ENCODE data around the gene AOPEP. TPM values are rescaled to one million over a fixed set of nuclear protein-coding genes. Genes with fewer than 3 reads are reported as not detected.

Gene AOPEP
- total and polyA plus RNA-seq, 9 of the 15 experiments (the other 6 are each of a cell fraction or from before 2014, with no cell fraction given): 4.5 to 19.3 (median 13.5) TPM

DNA sequence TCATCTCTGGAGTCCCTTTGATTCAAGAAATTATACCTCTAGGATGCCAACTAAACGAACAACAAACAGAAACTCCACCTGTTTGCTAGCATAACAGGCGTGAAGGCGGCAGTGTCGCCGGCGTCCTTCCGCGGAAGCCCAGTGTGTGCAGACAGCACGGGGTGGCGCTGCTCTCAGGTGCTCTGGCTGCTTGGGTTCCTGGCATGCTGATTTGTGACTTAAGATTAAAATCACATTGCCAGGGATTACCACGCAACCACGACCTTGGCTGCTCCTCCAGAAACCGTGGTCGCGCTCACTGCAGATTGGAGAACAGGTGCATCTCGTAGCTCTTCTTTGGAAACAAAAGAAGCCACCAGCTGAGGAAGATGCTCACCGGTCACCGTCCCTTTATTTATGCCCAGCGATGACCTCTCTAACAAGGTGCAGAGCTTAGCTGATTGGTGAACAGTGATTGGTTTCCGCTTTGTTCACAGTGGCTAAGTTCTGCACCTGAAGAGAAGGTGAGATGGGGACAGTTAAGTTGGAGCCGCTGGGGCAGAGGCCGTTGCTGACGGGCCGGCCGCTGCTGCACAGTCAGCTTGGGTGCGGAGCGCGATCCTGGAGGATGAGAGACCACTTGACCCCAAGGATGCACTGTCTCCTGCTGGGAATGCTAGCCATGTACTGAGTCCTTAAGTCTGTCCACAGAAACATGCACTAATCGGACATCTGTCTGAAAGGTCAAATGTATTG lies 358.7 kb downstream of the AOPEP start:
- H2AFZ ChIP-seq (ENCODE audit: low read depth, low read length): no peak overlapping the region
- CTCF ChIA-PET (ENCODE audit: low intra/inter-chr PET ratio): no interaction called here
- FAIRE-seq: no peak

More for the DNA sequence above, 358.7 kb downstream of the AOPEP start:
- intact Hi-C loops (cut with micrococcal nuclease): no loop called here
- Histone ChIP-seq H3K4me1 (replicated peaks in 1 of 2; ENCODE audit: control insufficient read depth in 2 of 2, insufficient read depth in 2 of 2, low read length in 2 of 2) (peaks cover 0 to 27% of the 10 kb centered on the region in 2 experiments; a peak in 2 of 5 replicates), H3K27me3 (ENCODE audit: control insufficient read depth in 2 of 2, insufficient read depth in 2 of 2, low read length in 2 of 2) (no peaks in the 10 kb centered on the region), H3K27ac (ENCODE audit: extremely low read depth, low read depth, low read length) (no peak overlapping the region), H3K4me3 (no peak overlapping the region), H3K9me3 (replicated peaks; ENCODE audit: control insufficient read depth, insufficient read depth, low read depth, low read length) (no peaks in the 10 kb centered on the region), H3K4me2 (ENCODE audit: insufficient read depth, low read length) (no peak overlapping the region), H3K79me2 (ENCODE audit: control insufficient read depth, insufficient read depth, low read length) (no peaks in the 10 kb centered on the region), H3K9ac (ENCODE audit: insufficient read depth in 1 of 2, low read depth in 2 of 2, low read length in 2 of 2) (no peak overlapping the region), H4K20me1 (replicated peaks; ENCODE audit: control insufficient read depth, insufficient read depth, low read length) (no peaks in the 10 kb centered on the region), H3K9me1 (ENCODE audit: control insufficient read depth, insufficient read depth, low read length) (no peaks in the 10 kb centered on the region), H3K36me3 (ENCODE audit: control insufficient read depth, insufficient read depth, low read length) (peaks cover 17% of the 10 kb centered on the region; the same call in 2 of the 3 replicates)
- BruUV-seq (replicated peaks): no TSS peak
- TF ChIP-seq, protein P1, sequence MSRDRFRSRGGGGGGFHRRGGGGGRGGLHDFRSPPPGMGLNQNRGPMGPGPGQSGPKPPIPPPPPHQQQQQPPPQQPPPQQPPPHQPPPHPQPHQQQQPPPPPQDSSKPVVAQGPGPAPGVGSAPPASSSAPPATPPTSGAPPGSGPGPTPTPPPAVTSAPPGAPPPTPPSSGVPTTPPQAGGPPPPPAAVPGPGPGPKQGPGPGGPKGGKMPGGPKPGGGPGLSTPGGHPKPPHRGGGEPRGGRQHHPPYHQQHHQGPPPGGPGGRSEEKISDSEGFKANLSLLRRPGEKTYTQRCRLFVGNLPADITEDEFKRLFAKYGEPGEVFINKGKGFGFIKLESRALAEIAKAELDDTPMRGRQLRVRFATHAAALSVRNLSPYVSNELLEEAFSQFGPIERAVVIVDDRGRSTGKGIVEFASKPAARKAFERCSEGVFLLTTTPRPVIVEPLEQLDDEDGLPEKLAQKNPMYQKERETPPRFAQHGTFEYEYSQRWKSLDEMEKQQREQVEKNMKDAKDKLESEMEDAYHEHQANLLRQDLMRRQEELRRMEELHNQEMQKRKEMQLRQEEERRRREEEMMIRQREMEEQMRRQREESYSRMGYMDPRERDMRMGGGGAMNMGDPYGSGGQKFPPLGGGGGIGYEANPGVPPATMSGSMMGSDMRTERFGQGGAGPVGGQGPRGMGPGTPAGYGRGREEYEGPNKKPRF (IDR thresholded peaks at IDR 0.05; ENCODE audit: low read depth, low read length): no peak
- no peak for TF ChIP-seq POLR2B (IDR thresholded peaks at IDR 0.05; ENCODE audit: low read depth, partially characterized antibody)
- TF ChIP-seq, protein P2, sequence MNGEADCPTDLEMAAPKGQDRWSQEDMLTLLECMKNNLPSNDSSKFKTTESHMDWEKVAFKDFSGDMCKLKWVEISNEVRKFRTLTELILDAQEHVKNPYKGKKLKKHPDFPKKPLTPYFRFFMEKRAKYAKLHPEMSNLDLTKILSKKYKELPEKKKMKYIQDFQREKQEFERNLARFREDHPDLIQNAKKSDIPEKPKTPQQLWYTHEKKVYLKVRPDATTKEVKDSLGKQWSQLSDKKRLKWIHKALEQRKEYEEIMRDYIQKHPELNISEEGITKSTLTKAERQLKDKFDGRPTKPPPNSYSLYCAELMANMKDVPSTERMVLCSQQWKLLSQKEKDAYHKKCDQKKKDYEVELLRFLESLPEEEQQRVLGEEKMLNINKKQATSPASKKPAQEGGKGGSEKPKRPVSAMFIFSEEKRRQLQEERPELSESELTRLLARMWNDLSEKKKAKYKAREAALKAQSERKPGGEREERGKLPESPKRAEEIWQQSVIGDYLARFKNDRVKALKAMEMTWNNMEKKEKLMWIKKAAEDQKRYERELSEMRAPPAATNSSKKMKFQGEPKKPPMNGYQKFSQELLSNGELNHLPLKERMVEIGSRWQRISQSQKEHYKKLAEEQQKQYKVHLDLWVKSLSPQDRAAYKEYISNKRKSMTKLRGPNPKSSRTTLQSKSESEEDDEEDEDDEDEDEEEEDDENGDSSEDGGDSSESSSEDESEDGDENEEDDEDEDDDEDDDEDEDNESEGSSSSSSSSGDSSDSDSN (IDR thresholded peaks at IDR 0.05; ENCODE audit: borderline replicate concordance in 1 of 2, low read depth in 2 of 2, low read length in 2 of 2): no peak
- ATAC-seq (no peak), DNase-seq (ENCODE audit: extremely low read depth in 1 of 4, low spot score in 3 of 4) (no peak)
- POLR2A ChIA-PET: interaction anchor here (1.5 kb wide), 1 partner anchor 10 kb away, joined by 3 read pairs; no protein-coding TSS in a partner anchor
- in situ Hi-C loops (cut with MboI): loop anchor here (10.0 kb wide), 1 partner anchor 300 kb away; no protein-coding TSS in a partner anchor
- WGBS (ENCODE audit: insufficient coverage, low coverage, missing lambda C conversion rate): 89% methylated on average over 25 of the region's 29 CpGs

Data from K562 (cell line).